PC-9 (cell line): ENCODE data around the gene ABHD17A.

Experiments
- EZH2 ChIP-seq: fragments of 200-600 bp; sonication (generic); IDR thresholded peaks from 2 replicates; pipeline ENCODE4 v1.8.0; 2017; ENCODE audit warnings: antibody characterized with exemption, low read depth
- TF ChIP-seq, protein P1 (sequence below): fragments of 200-600 bp; sonication (generic); conservative IDR thresholded peaks from 2 replicates; pipeline ENCODE4 v1.6.1; 2017; ENCODE audit warnings: mixed run types, antibody characterized with exemption, mild to moderate bottlenecking, moderate library complexity

DNA sequence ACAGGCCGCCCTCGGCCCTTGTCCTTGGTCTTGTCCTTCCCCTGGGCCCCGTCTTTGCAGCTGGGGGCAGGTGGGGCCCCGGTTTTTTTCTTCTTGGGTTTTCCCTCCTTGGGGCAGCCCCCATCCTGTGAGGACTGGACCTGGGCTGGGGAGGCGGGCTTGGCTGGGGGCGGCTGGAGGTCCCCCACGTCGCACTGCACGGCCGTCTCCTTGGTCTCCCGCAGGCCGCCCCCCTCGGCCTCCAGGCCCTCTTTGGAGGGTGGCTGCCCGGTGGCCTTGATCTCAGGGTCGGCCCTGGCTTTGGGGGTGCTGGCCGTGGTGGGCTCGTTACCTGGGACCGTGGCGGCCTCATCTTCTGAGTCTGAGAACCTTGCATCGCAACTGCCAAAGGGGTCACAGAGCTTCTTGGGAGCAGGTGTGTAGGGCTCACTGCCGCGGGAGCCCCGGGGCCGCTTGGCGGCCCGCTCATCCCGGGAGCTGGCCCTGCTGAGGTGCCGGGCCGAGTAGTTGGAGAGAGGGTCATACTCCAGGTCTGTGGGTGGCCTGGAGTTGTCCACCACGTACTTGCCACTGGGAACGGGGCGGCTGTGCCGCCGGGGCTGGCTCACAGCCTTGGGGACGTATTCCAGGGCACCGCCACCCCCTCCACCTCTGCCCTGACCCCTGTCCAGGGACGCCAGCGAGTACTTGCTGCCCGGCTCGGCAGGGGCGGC, 57.6 kb downstream of the ABHD17A start:
- TF ChIP-seq, protein P1, sequence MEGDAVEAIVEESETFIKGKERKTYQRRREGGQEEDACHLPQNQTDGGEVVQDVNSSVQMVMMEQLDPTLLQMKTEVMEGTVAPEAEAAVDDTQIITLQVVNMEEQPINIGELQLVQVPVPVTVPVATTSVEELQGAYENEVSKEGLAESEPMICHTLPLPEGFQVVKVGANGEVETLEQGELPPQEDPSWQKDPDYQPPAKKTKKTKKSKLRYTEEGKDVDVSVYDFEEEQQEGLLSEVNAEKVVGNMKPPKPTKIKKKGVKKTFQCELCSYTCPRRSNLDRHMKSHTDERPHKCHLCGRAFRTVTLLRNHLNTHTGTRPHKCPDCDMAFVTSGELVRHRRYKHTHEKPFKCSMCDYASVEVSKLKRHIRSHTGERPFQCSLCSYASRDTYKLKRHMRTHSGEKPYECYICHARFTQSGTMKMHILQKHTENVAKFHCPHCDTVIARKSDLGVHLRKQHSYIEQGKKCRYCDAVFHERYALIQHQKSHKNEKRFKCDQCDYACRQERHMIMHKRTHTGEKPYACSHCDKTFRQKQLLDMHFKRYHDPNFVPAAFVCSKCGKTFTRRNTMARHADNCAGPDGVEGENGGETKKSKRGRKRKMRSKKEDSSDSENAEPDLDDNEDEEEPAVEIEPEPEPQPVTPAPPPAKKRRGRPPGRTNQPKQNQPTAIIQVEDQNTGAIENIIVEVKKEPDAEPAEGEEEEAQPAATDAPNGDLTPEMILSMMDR: no peak
- TF ChIP-seq EZH2: no peak
